Suprapubic skin (tissue), 4 donors: ENCODE measurements around the gene CLCC1. TPM values are rescaled to one million over a fixed set of nuclear protein-coding genes. Genes with fewer than 3 reads are reported as not detected.
"Not testable (repeated sequence)": the region's sequence is repeated elsewhere in the genome, so short reads cannot be mapped to it uniquely, and the experiment has no call there.

Source experiments
- DNase-seq, 2 donors: peaks; one replicate each; pipeline ENCODE4 v3.0.0-alpha.2; 2019; ENCODE audit warnings: low spot score in 2 of 2
- H3K27ac ChIP-seq: fragments of 200-600 bp; sonication (generic); one replicate; pipeline ENCODE4 v1.5.1; 2019
- H3K27me3 ChIP-seq: fragments of 200-600 bp; sonication (generic); one replicate; pipeline ENCODE4 v1.5.1; 2019
- H3K36me3 ChIP-seq: fragments of 200-600 bp; sonication (generic); one replicate; pipeline ENCODE4 v1.5.1; 2019
- H3K4me1 ChIP-seq: fragments of 200-600 bp; sonication (generic); one replicate; pipeline ENCODE4 v1.5.1; 2019
- H3K4me3 ChIP-seq: fragments of 200-600 bp; sonication (generic); one replicate; pipeline ENCODE4 v1.5.1; 2019; ENCODE audit warnings: mild to moderate bottlenecking
- H3K9me3 ChIP-seq: fragments of 200-600 bp; sonication (generic); one replicate; pipeline ENCODE4 v1.5.1; 2019
- CTCF ChIP-seq, 2 donors: fragments of 200-600 bp in 1 of 2; fragments of 450-650 bp in 1 of 2; sonication (generic) in 1 of 2; IDR thresholded peaks; one replicate each; pipeline ENCODE4 v1.5.1; 2016 to 2019; ENCODE audit warnings: antibody characterized with exemption in 2 of 2, mild to moderate bottlenecking in 1 of 2, moderate library complexity in 1 of 2
- EP300 ChIP-seq: sonication (generic); formaldehyde crosslinking; IDR thresholded peaks from one replicate; pipeline ENCODE4 v1.6.1; 2017; ENCODE audit warnings: antibody characterized with exemption
- POLR2A ChIP-seq, 2 donors: fragments of 450-650 bp; IDR thresholded peaks; one replicate each; pipeline ENCODE4 v1.6.1; 2017; ENCODE audit warnings: antibody characterized with exemption in 2 of 2, mild to moderate bottlenecking in 2 of 2, moderate library complexity in 2 of 2
- POLR2AphosphoS5 ChIP-seq, 3 donors: sonication (generic); formaldehyde crosslinking; IDR thresholded peaks; one replicate each; pipeline ENCODE4 v1.6.1; 2017; ENCODE audit warnings: antibody characterized with exemption in 3 of 3
- WGBS: methylation state at CpG from one replicate; pipeline ENCODE4 v1.1.5; 2018; 5-methylcytosine and 5-hydroxymethylcytosine counted together
- total RNA-seq, 4 donors: library from RNA; depleted of rRNA; stranded (reverse); fragments of >200 nt; gene quantifications; one replicate each; pipeline ENCODE4 v1.1.0, GENCODE V29; 2016

Gene CLCC1
- total RNA-seq, 4 donors from 2014 or later: 12.4 to 19.4 (median 18.5) TPM

GRCh38 chr1:108951242-108951641 is 12.0 kb downstream of the CLCC1 start:
- no peak for TF ChIP-seq POLR2AphosphoS5 (IDR thresholded peaks at IDR 0.05)
- TF ChIP-seq POLR2A (IDR thresholded peaks at IDR 0.05): no peak
- TF ChIP-seq EP300: no peak
- TF ChIP-seq CTCF (IDR thresholded peaks at IDR 0.05): no peak
- H3K4me3 ChIP-seq: no peak overlapping the region
- no peak for DNase-seq
- WGBS: 94% methylated on average over 3 of the region's 3 CpGs
- no peaks in the 10 kb centered on the region for H3K27me3 ChIP-seq
- H3K9me3 ChIP-seq: no peaks in the 10 kb centered on the region
- peaks cover 10% of the 10 kb centered on the region for H3K36me3 ChIP-seq
- H3K27ac ChIP-seq: no peak overlapping the region
- peaks cover 15% of the 10 kb centered on the region for H3K4me1 ChIP-seq

GRCh38 chr1:108949044-108949443 is 14.2 kb downstream of the CLCC1 start:
- H3K9me3 ChIP-seq: no peaks in the 10 kb centered on the region
- no peaks in the 10 kb centered on the region for H3K27me3 ChIP-seq
- H3K36me3 ChIP-seq: peaks cover under 1% of the 10 kb centered on the region
- no peak overlapping the region for H3K4me3 ChIP-seq
- DNase-seq: no peak
- peaks cover 15% of the 10 kb centered on the region for H3K4me1 ChIP-seq
- H3K27ac ChIP-seq: no peak overlapping the region
- 82% methylated on average over 4 of the region's 4 CpGs for WGBS
- TF ChIP-seq POLR2AphosphoS5 (IDR thresholded peaks at IDR 0.05): no peak
- no peak for TF ChIP-seq CTCF (IDR thresholded peaks at IDR 0.05)
- no peak for TF ChIP-seq EP300
- no peak for TF ChIP-seq POLR2A (IDR thresholded peaks at IDR 0.05)

- peaks cover 7% of the 10 kb centered on the region for H3K36me3 ChIP-seq
- WGBS: 13% methylated on average over 6 of the region's 6 CpGs
- H3K9me3 ChIP-seq: no peaks in the 10 kb centered on the region
- H3K4me3 ChIP-seq: no peak overlapping the region
- peaks cover 15% of the 10 kb centered on the region for H3K4me1 ChIP-seq
- H3K27ac ChIP-seq: no peak overlapping the region
- DNase-seq: no peak
- no peaks in the 10 kb centered on the region for H3K27me3 ChIP-seq
- no peak for TF ChIP-seq CTCF (IDR thresholded peaks at IDR 0.05)
- no peak for TF ChIP-seq EP300
Measured at GRCh38 chr1:108947871-108948525, 15.3 kb downstream of the CLCC1 start.

GRCh38 chr1:108936170-108936569 is 27.1 kb downstream of the CLCC1 start:
- Histone ChIP-seq H3K27ac (no peak overlapping the region), H3K4me3 (no peak overlapping the region), H3K36me3 (peaks cover 79% of the 10 kb centered on the region), H3K4me1 (no peaks in the 10 kb centered on the region), H3K9me3 (no peaks in the 10 kb centered on the region), H3K27me3 (no peaks in the 10 kb centered on the region)
- no peak for DNase-seq
- 89% methylated on average over 9 of the region's 9 CpGs for WGBS
- TF ChIP-seq CTCF (IDR thresholded peaks at IDR 0.05) (no peak), POLR2A (IDR thresholded peaks at IDR 0.05) (no peak), POLR2AphosphoS5 (IDR thresholded peaks at IDR 0.05) (no peak), EP300 (no peak)

- Histone ChIP-seq H3K27ac (no peak overlapping the region), H3K36me3 (peaks cover 96% of the 10 kb centered on the region), H3K9me3 (no peaks in the 10 kb centered on the region), H3K27me3 (no peaks in the 10 kb centered on the region), H3K4me1 (no peaks in the 10 kb centered on the region), H3K4me3 (no peak overlapping the region)
- TF ChIP-seq POLR2A (IDR thresholded peaks at IDR 0.05) (no peak), POLR2AphosphoS5 (IDR thresholded peaks at IDR 0.05) (no peak), CTCF (IDR thresholded peaks at IDR 0.05) (no peak), EP300 (no peak)
- DNase-seq: no peak
- 87% methylated on average over 5 of the region's 5 CpGs for WGBS
Measured at GRCh38 chr1:108933944-108934343, 29.3 kb downstream of the CLCC1 start.

GRCh38 chr1:108927565-108927964 is 35.7 kb downstream of the CLCC1 start:
- not testable (repeated sequence) for DNase-seq, H3K27ac ChIP-seq, H3K4me1 ChIP-seq, H3K27me3 ChIP-seq, H3K9me3 ChIP-seq, H3K4me3 ChIP-seq
- 100% methylated on average over 1 of the region's 1 CpG for WGBS
- peaks cover 99% of the 10 kb centered on the region for H3K36me3 ChIP-seq
